Adrenal gland (tissue), 5 donors: ENCODE data around the gene GDPD1.

Source experiments
- CTCF ChIP-seq, 6 experiments: fragments of 450-650 bp in 4 of 6; fragments of 200-600 bp in 2 of 6; sonication (generic) in 1 of 6; IDR thresholded peaks; 1 replicate in 5 of 6; 2 replicates in 1 of 6; pipeline versions ENCODE4 v1.5.1 to v1.8.0; 2016 to 2021; ENCODE audit warnings: antibody characterized with exemption in 6 of 6, mild to moderate bottlenecking in 2 of 6, moderate library complexity in 1 of 6
- POLR2A ChIP-seq, 2 donors: fragments of 450-650 bp; IDR thresholded peaks; one replicate each; pipeline ENCODE4 v1.6.1; 2017; ENCODE audit warnings: antibody characterized with exemption in 2 of 2, mild to moderate bottlenecking in 2 of 2, moderate library complexity in 1 of 2
- donor health status: DM: no; HTN: no; CAD: no.

GRCh38 chr17:59277031-59277430 lies 56.7 kb downstream of the GDPD1 start:
- no peak for TF ChIP-seq CTCF (IDR thresholded peaks at IDR 0.05)
- TF ChIP-seq POLR2A (IDR thresholded peaks at IDR 0.05) = no peak
